Vagina (tissue), 2 donors: Measurements from ENCODE around the gene FSTL4.

Experiments
- CTCF ChIP-seq, 3 experiments: fragments of 450-650 bp in 2 of 3; fragments of 200-600 bp in 1 of 3; sonication (generic) in 1 of 3; IDR thresholded peaks; one replicate each; pipeline ENCODE4 v1.5.1; 2017 to 2019; ENCODE audit warnings: antibody characterized with exemption in 3 of 3, mild to moderate bottlenecking in 2 of 3, moderate library complexity in 2 of 3
- POLR2A ChIP-seq, 2 donors: fragments of 450-650 bp; IDR thresholded peaks; one replicate each; pipeline ENCODE4 v1.6.1; 2017; ENCODE audit warnings: antibody characterized with exemption in 2 of 2, mild to moderate bottlenecking in 2 of 2, moderate library complexity in 2 of 2

DNA sequence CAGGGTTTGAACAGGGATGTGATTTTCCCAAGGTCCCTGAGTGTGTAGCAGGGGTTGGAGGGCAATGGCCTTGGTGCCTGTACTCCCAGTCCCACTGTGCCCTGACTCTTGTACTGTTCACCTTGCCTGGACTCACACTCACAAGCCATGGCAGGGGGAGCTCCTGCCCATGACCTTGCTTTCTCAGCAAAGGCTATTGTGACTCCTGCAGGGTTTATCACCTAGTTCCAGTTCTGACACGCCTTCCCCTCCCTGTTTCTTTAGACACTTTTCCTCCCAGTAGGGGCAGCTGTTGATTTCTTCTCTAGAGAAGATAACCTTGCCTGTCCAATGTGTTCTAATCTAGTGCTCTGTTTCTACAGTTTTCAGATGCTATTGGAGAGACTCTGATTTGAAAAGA, 139.5 kb downstream of the FSTL4 start:
- no peak for TF ChIP-seq POLR2A (IDR thresholded peaks at IDR 0.05)
- TF ChIP-seq CTCF (IDR thresholded peaks at IDR 0.05), result no peak
